K562 (cell line): ENCODE measurements around the gene PARD3B. TPM values are rescaled to one million over a fixed set of nuclear protein-coding genes. Genes with fewer than 3 reads are reported as not detected.
A peak's percentile ranks its signal among the peaks of the same experiment; 100 is the strongest.

ENCODE experiments used
- FOSL1 ChIP-seq: fragments of 200-800 bp; sonication (Bioruptor generic); conservative IDR thresholded peaks from 2 replicates; pipeline ENCODE4 v1.6.1; 2016; ENCODE audit warnings: missing genetic modification characterization, missing compliant biosample characterization
- L3MBTL2 ChIP-seq: fragments of 450-650 bp; IDR thresholded peaks from 2 replicates; pipeline ENCODE4 v1.6.1; 2016; ENCODE audit warnings: mild to moderate bottlenecking, moderate library complexity
- MTF1 ChIP-seq: fragments of 250-450 bp; sonication (Bioruptor Pico); IDR thresholded peaks from 2 replicates; pipeline ENCODE4 v1.9.0; 2021; ENCODE audit warnings: moderate library complexity, mild to moderate bottlenecking, inconsistent platforms, borderline replicate concordance
- NFATC3 ChIP-seq: fragments of 450-650 bp; IDR thresholded peaks from 2 replicates; pipeline ENCODE4 v1.6.1; 2017; ENCODE audit warnings: mild to moderate bottlenecking
- RBM14 ChIP-seq: fragments of 200-400 bp; formaldehyde crosslinking; IDR thresholded peaks from 2 replicates; pipeline ENCODE4 v1.6.1; 2018; ENCODE audit warnings: low read depth, mild to moderate bottlenecking, low read length, moderate library complexity, borderline replicate concordance; ENCODE audit not compliant: insufficient read depth
- SPI1 ChIP-seq: IDR thresholded peaks from 2 replicates; pipeline ENCODE4 v1.6.1; 2011; ENCODE audit warnings: low read depth, low read length, control low read depth, borderline replicate concordance
- TAF1 ChIP-seq: IDR thresholded peaks from 2 replicates; pipeline ENCODE4 v1.6.1; 2011; ENCODE audit warnings: mild to moderate bottlenecking, low read length, moderate library complexity; ENCODE audit not compliant: insufficient read depth, control insufficient read depth, severe bottlenecking; ENCODE audit errors: extremely low read depth
- ZNF644 ChIP-seq: fragments of 200-800 bp; sonication (Bioruptor generic); IDR thresholded peaks from 2 replicates; pipeline ENCODE4 v1.6.1; 2016; ENCODE audit warnings: low read depth, missing genetic modification characterization, missing compliant biosample characterization
- ZZZ3 ChIP-seq: fragments of 450-650 bp; IDR thresholded peaks from 2 replicates; pipeline ENCODE4 v1.6.1; 2016; ENCODE audit warnings: antibody characterized with exemption, mild to moderate bottlenecking, moderate library complexity
- polyA plus RNA-seq, 8 experiments: library from polyadenylated mRNA; depleted of rRNA in 4 of 8; stranded (reverse) in 5 of 8; unstranded in 3 of 8; fragments of >200 nt; fragmentation: Nextera tagmentation in 2 of 8; fragmentation: Illumina TruSeq in 1 of 8; extraction: Ambion mirVana in 2 of 8; extraction: Trizol in 1 of 8; gene quantifications; 2 replicates each; pipeline versions ENCODE4 v1.2.1 to v1.2.3, GENCODE V29; 2011 to 2014; ENCODE audit warnings: inconsistent platforms in 1 of 8, missing spikeins in 1 of 8
- total RNA-seq, 7 experiments: library from RNA; depleted of rRNA in 6 of 7; stranded (reverse); fragments of >200 nt in 6 of 7; fragmentation: Illumina TruSeq in 2 of 7; extraction: Trizol in 2 of 7; gene quantifications; 2 replicates each; pipeline versions ENCODE4 v1.2.1 to v1.2.3, GENCODE V29; 2011 to 2021; ENCODE audit warnings: low replicate concordance in 1 of 7
- TF ChIP-seq, protein P1 (sequence below): fragments of 250-450 bp; sonication (Bioruptor Pico); IDR thresholded peaks from 2 replicates; pipeline ENCODE4 v1.4.0; 2020; ENCODE audit warnings: borderline replicate concordance
- TF ChIP-seq, protein P2 (sequence below): sonication (generic); formaldehyde crosslinking; IDR thresholded peaks from 2 replicates; pipeline ENCODE4 v1.8.1; 2023; ENCODE audit warnings: missing genetic modification reagents, mild to moderate bottlenecking, borderline replicate concordance
- TF ChIP-seq, protein P3 (sequence below), 3 experiments: fragments of 200-800 bp in 1 of 3; sonication (Bioruptor generic) in 1 of 3; sonication (generic) in 1 of 3; formaldehyde crosslinking in 1 of 3; IDR thresholded peaks; 2 replicates each; pipeline versions ENCODE4 v1.6.1 to v1.8.0; 2016 to 2022; ENCODE audit warnings: mild to moderate bottlenecking in 2 of 3, missing compliant biosample characterization in 2 of 3, missing genetic modification characterization in 2 of 3, missing genetic modification reagents in 1 of 3
- TF ChIP-seq, protein P4 (sequence below): fragments of 450-650 bp; IDR thresholded peaks from 2 replicates; pipeline ENCODE4 v1.6.1; 2016; ENCODE audit warnings: antibody characterized with exemption
- TF ChIP-seq, protein P5 (sequence below), 2 experiments: IDR thresholded peaks; 2 replicates each; pipeline ENCODE4 v1.6.1; 2012; ENCODE audit warnings: improper control_type of control experiment in 2 of 2, low read depth in 2 of 2, low read length in 2 of 2, borderline replicate concordance in 1 of 2

PARD3B gene
- total and polyA plus RNA-seq, 9 of the 15 experiments (the other 6 are each of a cell fraction or from before 2014, with no cell fraction given), result 0.15 to 3.0 (median 1.1) TPM

DNA sequence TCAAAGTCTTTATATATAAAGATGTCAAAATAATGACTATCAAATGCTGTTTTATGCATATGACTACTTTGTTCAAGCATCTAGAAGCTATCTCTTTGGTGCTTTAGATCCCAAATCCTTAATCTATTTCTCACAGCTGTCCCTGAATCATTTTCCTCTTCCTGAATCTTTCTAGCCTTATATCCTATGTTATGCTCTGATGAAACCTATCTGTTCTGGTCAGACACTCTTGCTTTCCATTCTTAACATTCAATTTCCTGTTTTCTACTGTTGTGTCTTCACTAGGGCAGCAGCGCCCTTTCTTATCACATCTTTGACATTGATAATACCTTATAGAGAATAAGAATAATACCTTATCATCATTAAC lies 6.3 kb upstream of the PARD3B start (continued):
- TF ChIP-seq, protein P1, sequence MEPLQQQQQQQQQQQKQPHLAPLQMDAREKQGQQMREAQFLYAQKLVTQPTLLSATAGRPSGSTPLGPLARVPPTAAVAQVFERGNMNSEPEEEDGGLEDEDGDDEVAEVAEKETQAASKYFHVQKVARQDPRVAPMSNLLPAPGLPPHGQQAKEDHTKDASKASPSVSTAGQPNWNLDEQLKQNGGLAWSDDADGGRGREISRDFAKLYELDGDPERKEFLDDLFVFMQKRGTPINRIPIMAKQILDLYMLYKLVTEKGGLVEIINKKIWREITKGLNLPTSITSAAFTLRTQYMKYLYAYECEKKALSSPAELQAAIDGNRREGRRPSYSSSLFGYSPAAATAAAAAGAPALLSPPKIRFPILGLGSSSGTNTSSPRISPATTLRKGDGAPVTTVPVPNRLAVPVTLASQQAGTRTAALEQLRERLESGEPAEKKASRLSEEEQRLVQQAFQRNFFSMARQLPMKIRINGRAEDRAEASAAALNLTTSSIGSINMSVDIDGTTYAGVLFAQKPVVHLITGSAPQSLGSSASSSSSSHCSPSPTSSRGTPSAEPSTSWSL (CRISPR knock-in tag), result no peak
- no peak for TF ChIP-seq ZNF644 (tag)
- TF ChIP-seq, protein P2, sequence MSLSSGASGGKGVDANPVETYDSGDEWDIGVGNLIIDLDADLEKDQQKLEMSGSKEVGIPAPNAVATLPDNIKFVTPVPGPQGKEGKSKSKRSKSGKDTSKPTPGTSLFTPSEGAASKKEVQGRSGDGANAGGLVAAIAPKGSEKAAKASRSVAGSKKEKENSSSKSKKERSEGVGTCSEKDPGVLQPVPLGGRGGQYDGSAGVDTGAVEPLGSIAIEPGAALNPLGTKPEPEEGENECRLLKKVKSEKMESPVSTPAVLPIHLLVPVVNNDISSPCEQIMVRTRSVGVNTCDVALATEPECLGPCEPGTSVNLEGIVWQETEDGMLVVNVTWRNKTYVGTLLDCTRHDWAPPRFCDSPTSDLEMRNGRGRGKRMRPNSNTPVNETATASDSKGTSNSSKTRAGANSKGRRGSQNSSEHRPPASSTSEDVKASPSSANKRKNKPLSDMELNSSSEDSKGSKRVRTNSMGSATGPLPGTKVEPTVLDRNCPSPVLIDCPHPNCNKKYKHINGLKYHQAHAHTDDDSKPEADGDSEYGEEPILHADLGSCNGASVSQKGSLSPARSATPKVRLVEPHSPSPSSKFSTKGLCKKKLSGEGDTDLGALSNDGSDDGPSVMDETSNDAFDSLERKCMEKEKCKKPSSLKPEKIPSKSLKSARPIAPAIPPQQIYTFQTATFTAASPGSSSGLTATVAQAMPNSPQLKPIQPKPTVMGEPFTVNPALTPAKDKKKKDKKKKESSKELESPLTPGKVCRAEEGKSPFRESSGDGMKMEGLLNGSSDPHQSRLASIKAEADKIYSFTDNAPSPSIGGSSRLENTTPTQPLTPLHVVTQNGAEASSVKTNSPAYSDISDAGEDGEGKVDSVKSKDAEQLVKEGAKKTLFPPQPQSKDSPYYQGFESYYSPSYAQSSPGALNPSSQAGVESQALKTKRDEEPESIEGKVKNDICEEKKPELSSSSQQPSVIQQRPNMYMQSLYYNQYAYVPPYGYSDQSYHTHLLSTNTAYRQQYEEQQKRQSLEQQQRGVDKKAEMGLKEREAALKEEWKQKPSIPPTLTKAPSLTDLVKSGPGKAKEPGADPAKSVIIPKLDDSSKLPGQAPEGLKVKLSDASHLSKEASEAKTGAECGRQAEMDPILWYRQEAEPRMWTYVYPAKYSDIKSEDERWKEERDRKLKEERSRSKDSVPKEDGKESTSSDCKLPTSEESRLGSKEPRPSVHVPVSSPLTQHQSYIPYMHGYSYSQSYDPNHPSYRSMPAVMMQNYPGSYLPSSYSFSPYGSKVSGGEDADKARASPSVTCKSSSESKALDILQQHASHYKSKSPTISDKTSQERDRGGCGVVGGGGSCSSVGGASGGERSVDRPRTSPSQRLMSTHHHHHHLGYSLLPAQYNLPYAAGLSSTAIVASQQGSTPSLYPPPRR (CRISPR knock-in tag), result no peak
- TF ChIP-seq ZZZ3, result no peak
- TF ChIP-seq, protein P3, sequence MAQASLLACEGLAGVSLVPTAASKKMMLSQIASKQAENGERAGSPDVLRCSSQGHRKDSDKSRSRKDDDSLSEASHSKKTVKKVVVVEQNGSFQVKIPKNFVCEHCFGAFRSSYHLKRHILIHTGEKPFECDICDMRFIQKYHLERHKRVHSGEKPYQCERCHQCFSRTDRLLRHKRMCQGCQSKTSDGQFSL (CRISPR knock-in tag; IDR thresholded peaks at IDR 0.05), result no peak
- TF ChIP-seq, protein P3 (tag; IDR thresholded peaks at IDR 0.05), result no peak
- TF ChIP-seq L3MBTL2, result no peak
- no peak for TF ChIP-seq SPI1
- TF ChIP-seq FOSL1, result peak; percentile 82
- TF ChIP-seq, protein P4, sequence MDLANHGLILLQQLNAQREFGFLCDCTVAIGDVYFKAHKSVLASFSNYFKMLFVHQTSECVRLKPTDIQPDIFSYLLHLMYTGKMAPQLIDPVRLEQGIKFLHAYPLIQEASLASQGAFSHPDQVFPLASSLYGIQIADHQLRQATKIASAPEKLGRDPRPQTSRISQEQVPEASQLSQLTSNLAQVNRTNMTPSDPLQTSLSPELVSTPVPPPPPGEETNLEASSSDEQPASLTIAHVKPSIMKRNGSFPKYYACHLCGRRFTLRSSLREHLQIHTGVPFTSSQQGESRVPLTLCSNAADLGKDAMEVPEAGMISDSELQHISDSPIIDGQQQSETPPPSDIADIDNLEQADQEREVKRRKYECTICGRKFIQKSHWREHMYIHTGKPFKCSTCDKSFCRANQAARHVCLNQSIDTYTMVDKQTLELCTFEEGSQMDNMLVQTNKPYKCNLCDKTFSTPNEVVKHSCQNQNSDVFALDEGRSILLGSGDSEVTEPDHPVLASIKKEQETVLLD, result no peak
- no peak for TF ChIP-seq MTF1 (CRISPR knock-in tag)
- TF ChIP-seq RBM14, result no peak
- TF ChIP-seq TAF1, result no peak
- no peak for TF ChIP-seq NFATC3
- TF ChIP-seq, protein P5, sequence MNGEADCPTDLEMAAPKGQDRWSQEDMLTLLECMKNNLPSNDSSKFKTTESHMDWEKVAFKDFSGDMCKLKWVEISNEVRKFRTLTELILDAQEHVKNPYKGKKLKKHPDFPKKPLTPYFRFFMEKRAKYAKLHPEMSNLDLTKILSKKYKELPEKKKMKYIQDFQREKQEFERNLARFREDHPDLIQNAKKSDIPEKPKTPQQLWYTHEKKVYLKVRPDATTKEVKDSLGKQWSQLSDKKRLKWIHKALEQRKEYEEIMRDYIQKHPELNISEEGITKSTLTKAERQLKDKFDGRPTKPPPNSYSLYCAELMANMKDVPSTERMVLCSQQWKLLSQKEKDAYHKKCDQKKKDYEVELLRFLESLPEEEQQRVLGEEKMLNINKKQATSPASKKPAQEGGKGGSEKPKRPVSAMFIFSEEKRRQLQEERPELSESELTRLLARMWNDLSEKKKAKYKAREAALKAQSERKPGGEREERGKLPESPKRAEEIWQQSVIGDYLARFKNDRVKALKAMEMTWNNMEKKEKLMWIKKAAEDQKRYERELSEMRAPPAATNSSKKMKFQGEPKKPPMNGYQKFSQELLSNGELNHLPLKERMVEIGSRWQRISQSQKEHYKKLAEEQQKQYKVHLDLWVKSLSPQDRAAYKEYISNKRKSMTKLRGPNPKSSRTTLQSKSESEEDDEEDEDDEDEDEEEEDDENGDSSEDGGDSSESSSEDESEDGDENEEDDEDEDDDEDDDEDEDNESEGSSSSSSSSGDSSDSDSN (IDR thresholded peaks at IDR 0.05; ENCODE audit: borderline replicate concordance in 1 of 2, low read depth in 2 of 2, low read length in 2 of 2), result no peak
